CD4-positive, alpha-beta T cell (primary cell): ENCODE results near the gene RBCK1. TPM values are rescaled to one million over a fixed set of nuclear protein-coding genes. Genes with fewer than 3 reads are reported as not detected.

Experiments used
- ATAC-seq: fragments of 200-7000 bp; cut with Tn5 transposase; one replicate; pipeline ENCODE4 v1.10.0; 2022; ENCODE audit warnings: mild to moderate bottlenecking; ENCODE audit not compliant: poor library complexity
- CTCF ChIA-PET: fragments of 350-600 bp; sonication (Branson Sonifier 250); formaldehyde crosslinking; loops from one replicate; lab custom pipeline; 2021; ENCODE audit warnings: antibody characterized with exemption, inconsistent platforms; lab: Charles Lee
- POLR2A ChIA-PET: fragments of 350-600 bp; sonication (Branson Sonifier 250); formaldehyde crosslinking; loops from one replicate; lab custom pipeline; 2021; ENCODE audit warnings: antibody characterized with exemption, inconsistent platforms; lab: Charles Lee
- DNase-seq, 14 experiments: peaks; one replicate each; pipeline ENCODE4 v3.0.0-alpha.2; 2013 to 2020; ENCODE audit warnings: mixed read lengths in 2 of 14
- H3K27ac ChIP-seq, 2 donors: one replicate each; pipeline versions ENCODE4 v1.5.1 to v1.7.0; 2013; ENCODE audit warnings: low read length in 2 of 2, low read depth in 1 of 2, mild to moderate bottlenecking in 1 of 2
- H3K27me3 ChIP-seq, 2 experiments: 1 replicate in 1 of 2; 2 replicates in 1 of 2; pipeline versions ENCODE4 v1.6.1 to v1.7.0; 2013; ENCODE audit warnings: low read length in 2 of 2, control low read depth in 1 of 2, mild to moderate bottlenecking in 1 of 2, moderate library complexity in 1 of 2; ENCODE audit not compliant: insufficient read depth in 2 of 2, control insufficient read depth in 1 of 2
- H3K36me3 ChIP-seq: one replicate; pipeline ENCODE4 v1.6.1; 2013; ENCODE audit warnings: low read length, control low read depth; ENCODE audit not compliant: insufficient read depth
- H3K4me1 ChIP-seq: one replicate; pipeline ENCODE4 v1.6.1; 2013; ENCODE audit warnings: low read length, control low read depth; ENCODE audit not compliant: insufficient read depth
- H3K4me3 ChIP-seq: one replicate; pipeline ENCODE4 v1.5.1; 2013; ENCODE audit warnings: mild to moderate bottlenecking, low read length, moderate library complexity
- H3K9me3 ChIP-seq, 2 experiments: 1 replicate in 1 of 2; 2 replicates in 1 of 2; pipeline versions ENCODE4 v1.6.1 to v1.7.0; 2013; ENCODE audit warnings: low read length in 2 of 2, mild to moderate bottlenecking in 2 of 2, control low read depth in 1 of 2, moderate library complexity in 1 of 2; ENCODE audit not compliant: control insufficient read depth in 1 of 2, insufficient read depth in 1 of 2
- H3K27ac Mint-ChIP-seq: one replicate; pipeline ENCODE4 v1.8.0; 2020; ENCODE audit warnings: mixed read lengths
- H3K27me3 Mint-ChIP-seq: one replicate; pipeline ENCODE4 v1.8.0; 2021; ENCODE audit warnings: mixed read lengths
- H3K36me3 Mint-ChIP-seq: one replicate; pipeline ENCODE4 v1.8.0; 2021; ENCODE audit warnings: low read depth, mixed read lengths
- H3K4me1 Mint-ChIP-seq: one replicate; pipeline ENCODE4 v1.8.0; 2021; ENCODE audit warnings: low read depth, mixed read lengths
- H3K4me3 Mint-ChIP-seq: one replicate; pipeline ENCODE4 v1.8.0; 2020; ENCODE audit warnings: mild to moderate bottlenecking, mixed read lengths
- H3K9me3 Mint-ChIP-seq: one replicate; pipeline ENCODE4 v1.8.0; 2020; ENCODE audit warnings: mixed read lengths
- CTCF ChIP-seq: fragments of 200-600 bp; IDR thresholded peaks from one replicate; pipeline ENCODE4 v1.8.0; 2022; ENCODE audit warnings: antibody characterized with exemption, mild to moderate bottlenecking
- intact Hi-C, 2 experiments: fragments of 100-400 bp; cut with DNase I in 1 of 2; cut with micrococcal nuclease in 1 of 2; formaldehyde crosslinking; loops; one replicate each; pipeline versions ENCODE4 v1.15.1 to v1.9.0; 2023 to 2025; cut with DNase I, micrococcal nuclease
- total RNA-seq, 174 experiments: library from RNA in 2 of 174; stranded (reverse) in 2 of 174; gene quantifications; one replicate each; pipeline ENCODE4 v1.2.3 and lab custom pipeline; 2021 to 2026

RBCK1 gene
- total RNA-seq, 2 experiments from 2014 or later = 53.3 to 57.3 TPM

- ChIA-PET CTCF (no interaction called here), POLR2A (no interaction called here)
- H3K4me1 Mint-ChIP-seq = peaks cover 14% of the 10 kb centered on the region
- Histone ChIP-seq H3K36me3 (no peaks in the 10 kb centered on the region), H3K27ac (no peak overlapping the region), H3K4me1 (peaks cover 17% of the 10 kb centered on the region), H3K27me3 (no peaks in the 10 kb centered on the region), H3K4me3 (no peak overlapping the region), H3K9me3 (no peaks in the 10 kb centered on the region)
- intact Hi-C loops = no loop called here
- ATAC-seq (no peak), DNase-seq (no peak)
- H3K4me3 Mint-ChIP-seq = peak overlapping the region; percentile 88
- no peaks in the 10 kb centered on the region for H3K36me3 Mint-ChIP-seq
- H3K27ac Mint-ChIP-seq = no peak overlapping the region
- H3K27me3 Mint-ChIP-seq = no peaks in the 10 kb centered on the region
- no peaks in the 10 kb centered on the region for H3K9me3 Mint-ChIP-seq
- no peak for TF ChIP-seq CTCF
These were observed 29.1 kb upstream of the RBCK1 start for GRCh38 chr20:378961-379336.

GRCh38 chr20:380763-381580 is 27.1 kb upstream of the RBCK1 start:
- Histone ChIP-seq H3K36me3 (peaks cover 2% of the 10 kb centered on the region), H3K27ac (peak overlapping the region in 1 of 2 donors; percentile 46), H3K9me3 (no peaks in the 10 kb centered on the region), H3K4me1 (peaks cover 17% of the 10 kb centered on the region), H3K4me3 (peak overlapping the region; percentile 71), H3K27me3 (no peaks in the 10 kb centered on the region)
- DNase-seq = peak; percentile 20 to 73 (median 54)
- peak; percentile 48 for ATAC-seq
- TF ChIP-seq CTCF = no peak
- ChIA-PET POLR2A (interaction anchor here (0.7 to 2.9 kb wide), 6 partner anchors 18 to 84 kb away, joined by 3 to 24 read pairs (median 5); partner anchors contain the start of genes RBCK1, TBC1D20 and ZCCHC3), CTCF (interaction anchor here (1.0 kb wide), 1 partner anchor 82 kb away, joined by 4 read pairs; no protein-coding TSS in a partner anchor)
- H3K27ac Mint-ChIP-seq = peak overlapping the region; percentile 75
- H3K4me3 Mint-ChIP-seq = peak overlapping the region; percentile 88
- intact Hi-C loops = no loop called here
- peaks cover 7% of the 10 kb centered on the region for H3K36me3 Mint-ChIP-seq
- no peaks in the 10 kb centered on the region for H3K27me3 Mint-ChIP-seq
- peaks cover 16% of the 10 kb centered on the region for H3K4me1 Mint-ChIP-seq
- H3K9me3 Mint-ChIP-seq = no peaks in the 10 kb centered on the region

- Histone ChIP-seq H3K27ac (peak overlapping the region; percentile 2 to 46), H3K36me3 (peaks cover 3% of the 10 kb centered on the region), H3K4me3 (peak overlapping the region; percentile 71), H3K4me1 (peaks cover 17% of the 10 kb centered on the region), H3K9me3 (no peaks in the 10 kb centered on the region), H3K27me3 (no peaks in the 10 kb centered on the region)
- no peaks in the 10 kb centered on the region for H3K27me3 Mint-ChIP-seq
- H3K36me3 Mint-ChIP-seq = peaks cover 9% of the 10 kb centered on the region
- TF ChIP-seq CTCF = no peak
- peak overlapping the region; percentile 75 for H3K27ac Mint-ChIP-seq
- H3K4me1 Mint-ChIP-seq = peaks cover 16% of the 10 kb centered on the region
- H3K9me3 Mint-ChIP-seq = no peaks in the 10 kb centered on the region
- ChIA-PET POLR2A (interaction anchor here (0.8 to 2.9 kb wide), 6 partner anchors 19 to 162 kb away, joined by 3 to 24 read pairs (median 4); partner anchors contain the start of genes CSNK2A1, RBCK1, TBC1D20 and ZCCHC3), CTCF (no interaction called here)
- peak overlapping the region; percentile 86 for H3K4me3 Mint-ChIP-seq
- intact Hi-C loops = loop anchor here in 1 of 2 experiments (2.0 kb wide), 2 partner anchors 25 to 79 kb away; no protein-coding TSS in a partner anchor
- peak; percentile 41 to 87 (median 67) for DNase-seq
- ATAC-seq = peak; percentile 70
These were observed 26.4 kb upstream of the RBCK1 start for GRCh38 chr20:381581-382290.
